GM19452 (cell line): ENCODE measurements around the gene FGD5.

Source experiments
- ATAC-seq: cut with Tn5 transposase; IDR thresholded peaks from one replicate; pipeline ENCODE4 v1.9.1; 2021; ENCODE audit not compliant: unreplicated experiment

FGD5 gene

DNA sequence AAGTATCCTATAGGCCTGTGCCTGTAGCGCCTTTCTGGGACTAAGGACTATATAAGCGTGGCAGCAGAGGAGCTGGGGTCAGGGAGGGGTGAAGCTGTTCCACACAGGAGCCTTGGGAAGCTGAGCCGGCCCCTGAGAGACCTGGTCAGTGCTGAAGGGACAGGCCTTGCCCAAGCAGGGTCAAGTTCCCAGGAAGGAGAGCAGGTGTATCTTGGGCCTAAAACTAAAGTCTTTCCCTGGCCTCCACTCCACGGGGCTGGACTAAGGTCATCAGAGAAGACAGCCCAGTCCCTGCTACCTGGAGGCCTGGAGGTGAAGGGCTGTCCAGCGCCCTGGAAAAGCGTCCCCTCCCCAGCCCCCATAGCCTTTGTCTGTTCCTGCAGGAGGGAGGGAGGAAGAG lies 104.7 kb downstream of the FGD5 start:
- ATAC-seq: no peak

DNA sequence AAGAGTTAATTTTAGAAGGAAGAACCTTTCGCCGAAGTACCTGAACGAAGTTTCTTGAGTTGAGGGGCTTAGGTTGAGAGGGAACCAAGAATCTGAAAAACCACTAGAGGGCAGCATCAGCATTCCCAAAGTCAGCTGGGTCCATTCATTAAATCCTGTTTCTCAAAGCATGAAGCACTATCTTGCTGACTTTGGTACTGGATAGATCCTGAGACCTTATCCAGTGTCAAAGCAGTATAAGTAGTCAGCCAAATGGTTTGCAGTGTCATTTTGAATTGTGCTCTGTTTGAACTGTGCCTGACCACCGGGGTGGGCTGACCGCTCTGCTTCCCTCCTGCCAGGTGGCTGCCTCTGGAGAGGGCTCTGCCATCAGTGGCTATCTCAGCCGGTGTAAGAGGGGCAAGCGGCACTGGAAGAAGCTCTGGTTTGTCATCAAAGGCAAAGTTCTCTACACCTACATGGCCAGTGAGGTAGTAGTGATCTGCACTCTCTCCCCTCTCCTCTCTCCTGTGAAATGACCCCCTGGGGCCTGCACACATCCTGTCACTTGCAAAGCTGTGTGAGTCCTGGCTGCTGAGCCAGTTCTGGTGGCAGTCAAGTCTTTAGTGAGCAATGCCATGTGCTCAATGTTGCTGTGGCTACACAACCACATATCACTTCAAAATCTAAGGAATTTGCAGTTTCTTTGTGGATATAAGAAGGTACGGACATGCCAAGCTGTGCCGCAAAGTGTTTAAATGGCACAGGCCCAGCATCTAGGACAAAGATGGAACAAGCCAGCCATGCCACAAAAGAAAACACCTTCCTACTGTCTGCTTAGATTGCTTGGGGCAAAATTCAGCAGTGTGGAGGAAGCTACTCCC lies 107.2 kb downstream of the FGD5 start:
- no peak for ATAC-seq

DNA sequence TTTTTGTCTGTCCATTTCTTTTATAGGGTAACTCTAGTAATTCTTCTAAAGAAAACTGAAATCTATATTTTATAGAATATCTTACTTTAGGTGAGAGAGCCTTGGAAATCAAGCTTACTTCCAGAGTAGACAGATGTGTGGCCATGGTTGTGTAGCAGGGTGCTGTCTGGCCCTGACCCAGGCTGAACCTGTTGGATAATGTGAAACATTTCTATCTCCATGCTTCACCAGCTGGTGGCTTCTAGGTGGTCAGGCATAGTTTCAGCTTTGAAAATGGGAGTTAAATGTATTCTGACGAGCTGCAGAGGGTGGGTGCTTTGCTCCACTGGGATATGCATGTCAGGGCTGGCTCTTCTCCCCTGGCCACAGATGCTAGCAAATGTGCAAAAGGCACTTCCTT lies 107.8 kb downstream of the FGD5 start:
- ATAC-seq: no peak

DNA sequence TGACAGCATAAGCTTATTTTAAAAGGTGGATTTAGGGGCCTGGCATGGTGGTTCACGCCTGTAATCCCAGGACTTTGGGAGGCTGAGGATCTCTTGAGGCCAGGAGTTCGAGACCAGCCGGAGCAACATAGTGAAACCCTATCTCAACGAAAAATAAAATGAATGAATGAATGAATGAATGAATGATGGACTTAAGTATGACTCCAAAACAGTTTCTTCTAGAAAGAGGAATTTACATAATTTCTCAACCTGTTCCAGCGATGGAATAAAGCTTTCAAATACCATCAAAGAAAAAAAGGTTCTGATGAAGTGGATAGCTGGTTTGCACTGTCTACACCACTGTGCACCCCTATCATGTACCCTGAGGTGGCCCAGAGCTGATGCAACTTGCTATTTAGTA lies 108.5 kb downstream of the FGD5 start:
- ATAC-seq: no peak

DNA sequence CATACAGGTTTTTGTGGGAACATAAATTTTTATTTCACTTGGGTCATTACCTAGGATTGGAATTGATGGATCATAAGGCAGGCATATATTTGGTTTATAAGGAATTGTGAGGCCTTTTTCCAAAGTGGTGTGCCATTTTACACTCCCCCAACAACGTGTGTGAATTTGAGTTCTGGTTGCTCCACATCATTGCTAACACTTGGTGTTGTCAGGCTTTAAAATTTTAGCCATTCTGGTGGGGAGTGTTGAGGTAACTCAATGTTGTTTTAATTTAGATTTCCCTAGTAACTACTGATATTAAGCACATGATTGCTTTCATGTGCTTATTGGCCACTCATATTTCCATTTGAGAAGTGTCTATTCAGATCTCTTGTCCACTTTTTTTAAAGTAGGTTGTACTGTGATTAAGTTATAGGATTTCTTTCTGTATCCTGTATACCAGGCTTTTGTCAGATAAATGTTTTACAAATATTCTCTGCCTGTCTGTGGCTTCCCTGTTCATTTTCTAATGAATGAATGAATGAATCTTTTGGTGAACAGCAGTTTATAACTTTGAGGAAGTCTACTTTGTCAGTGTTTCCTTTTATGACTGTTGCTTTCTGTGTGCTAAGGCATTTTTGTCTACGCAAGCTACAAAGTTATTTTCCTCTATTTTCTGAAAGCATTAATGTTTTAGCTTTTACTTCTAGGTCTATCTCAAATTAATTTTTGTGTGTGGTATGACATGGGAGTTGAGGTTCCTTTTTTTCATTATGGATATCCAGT lies 110.7 kb downstream of the FGD5 start:
- no peak for ATAC-seq

DNA sequence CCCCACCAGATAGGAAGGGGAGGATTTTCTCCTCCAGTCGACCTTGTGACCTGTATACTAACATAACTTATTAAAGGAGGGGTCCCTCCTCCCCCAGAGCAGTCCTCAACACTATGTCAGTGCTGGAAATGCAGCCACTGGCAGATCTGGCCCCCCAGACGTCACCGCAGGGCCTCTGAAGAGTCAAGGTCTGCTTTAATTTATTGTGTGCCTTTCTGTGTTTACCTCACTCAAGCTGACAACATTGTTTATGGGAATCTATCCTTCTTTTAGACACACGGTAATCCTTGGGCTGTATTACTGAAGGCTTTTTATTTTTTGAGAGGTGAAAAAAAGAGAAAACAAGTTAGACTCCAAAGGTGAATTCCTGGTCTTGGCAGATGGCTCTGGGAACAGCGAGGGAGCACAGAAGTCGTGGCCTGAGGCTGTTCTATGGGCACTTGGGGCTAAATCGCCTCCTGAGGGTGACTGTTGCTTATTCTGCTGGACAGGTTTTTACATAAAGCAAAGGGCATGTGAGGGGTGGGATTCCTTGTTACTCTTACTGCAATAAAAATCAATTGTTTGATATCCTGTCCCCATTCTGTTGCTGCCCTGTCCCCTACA lies 115.2 kb downstream of the FGD5 start:
- no peak for ATAC-seq

DNA sequence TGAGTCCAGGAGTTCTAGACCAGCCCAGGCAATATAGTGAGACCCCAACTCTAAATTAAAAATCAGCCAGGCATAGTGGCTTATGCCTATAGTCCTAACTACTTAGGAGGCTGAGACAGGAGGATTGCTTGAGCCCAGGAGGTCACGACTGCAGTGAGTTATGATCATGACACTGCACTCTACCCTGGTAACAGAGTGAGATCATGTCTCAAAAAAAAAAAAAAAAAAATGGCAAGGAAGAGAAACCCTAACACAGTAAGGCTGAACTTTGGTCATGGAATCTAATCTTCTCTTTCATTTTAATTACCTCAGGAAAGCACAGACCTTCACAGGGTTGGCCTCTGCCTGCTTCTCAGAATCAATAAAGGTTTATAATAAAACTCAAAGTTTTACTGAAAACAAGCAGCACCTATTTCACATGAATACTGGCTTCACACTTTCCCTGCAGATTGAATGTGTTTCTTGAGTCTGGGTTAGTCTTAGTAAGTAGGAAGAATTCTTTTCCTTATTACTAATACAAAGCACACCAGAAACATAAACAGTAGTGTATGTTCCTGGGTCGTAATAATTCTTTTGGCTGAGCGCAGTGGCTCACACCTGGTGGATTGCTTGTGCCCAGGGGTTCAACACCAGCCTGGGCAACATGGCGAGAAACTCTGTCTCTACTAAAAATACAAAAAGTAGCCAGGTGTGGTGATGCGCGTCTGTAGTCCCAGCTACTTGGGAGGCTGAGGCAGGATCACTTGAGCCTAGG lies 117.0 kb downstream of the FGD5 start:
- no peak for ATAC-seq

DNA sequence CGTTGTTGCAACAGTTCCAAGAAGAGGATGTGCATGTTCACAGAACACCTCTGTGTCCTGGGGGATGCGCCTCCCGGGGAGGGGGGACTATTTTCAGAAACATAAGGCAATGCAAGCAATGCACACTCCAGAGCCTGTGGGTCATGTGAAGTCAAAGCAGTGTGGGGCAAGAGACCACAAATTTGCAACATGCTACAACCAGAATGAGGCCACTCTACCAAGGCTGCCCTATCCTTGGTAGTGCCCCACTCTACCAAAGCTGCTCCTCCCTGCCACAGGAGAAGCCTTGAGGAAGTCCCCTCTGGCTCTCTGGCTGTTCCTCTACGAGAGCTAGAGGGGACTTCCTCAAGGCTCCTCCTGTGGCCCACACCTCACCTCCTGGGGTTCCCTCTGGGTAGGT lies 120.2 kb downstream of the FGD5 start:
- no peak for ATAC-seq

DNA sequence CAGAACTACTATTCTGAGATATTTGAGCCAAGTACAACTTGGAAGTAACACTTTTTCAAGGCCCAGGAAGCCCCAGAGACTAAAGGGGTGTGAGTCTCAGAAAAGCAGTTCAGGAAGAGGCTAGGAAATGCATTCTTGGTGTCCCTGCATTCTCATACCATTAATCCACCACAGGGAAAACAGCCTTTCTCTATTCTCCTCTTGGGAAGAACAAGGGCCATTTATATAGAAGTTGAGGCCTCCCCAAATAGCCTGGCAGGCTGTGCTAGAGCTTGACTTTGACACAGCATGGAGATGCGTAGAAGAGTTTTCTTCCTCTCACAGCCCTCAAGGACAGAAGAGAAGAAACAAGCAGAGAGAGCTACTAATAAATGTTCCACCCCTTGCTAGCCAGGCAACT lies 123.1 kb downstream of the FGD5 start:
- ATAC-seq: no peak

DNA sequence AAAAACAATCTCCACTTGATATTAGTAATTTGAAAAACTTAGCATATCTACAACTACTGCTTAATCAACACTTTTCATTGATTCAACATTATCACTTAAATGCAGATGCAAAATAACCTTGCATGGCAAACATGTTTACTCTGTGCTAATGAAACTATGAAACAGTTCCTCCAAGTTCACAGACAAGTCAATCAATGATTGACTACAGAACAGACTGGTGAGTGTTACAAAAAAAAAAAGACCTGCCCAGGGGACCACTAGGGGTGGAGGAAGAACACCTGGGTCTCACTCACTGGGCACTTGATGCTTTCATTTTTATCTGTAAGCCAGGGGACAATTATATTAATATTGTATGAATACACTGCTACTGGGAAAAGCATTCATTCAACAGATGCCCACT lies 124.3 kb downstream of the FGD5 start:
- ATAC-seq: peak; percentile 21

DNA sequence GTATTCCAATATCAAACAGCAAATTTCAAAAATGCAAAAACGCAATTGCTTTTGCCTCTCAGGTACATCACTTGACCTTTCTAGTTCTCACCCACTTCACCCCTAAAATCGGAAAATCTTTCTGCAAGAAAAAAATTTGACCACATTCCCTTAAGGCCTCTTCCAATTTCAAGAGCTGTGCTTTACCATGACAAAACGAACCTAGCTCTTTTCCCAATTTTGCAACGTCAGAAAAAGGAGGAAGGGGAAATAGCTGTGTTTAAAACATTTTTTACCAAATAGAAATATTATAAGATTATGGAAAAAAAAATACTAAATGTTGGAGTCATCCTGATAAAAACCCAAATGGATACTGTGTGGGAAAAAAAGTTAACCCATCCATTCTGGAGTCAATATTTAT lies 127.5 kb downstream of the FGD5 start:
- no peak for ATAC-seq

DNA sequence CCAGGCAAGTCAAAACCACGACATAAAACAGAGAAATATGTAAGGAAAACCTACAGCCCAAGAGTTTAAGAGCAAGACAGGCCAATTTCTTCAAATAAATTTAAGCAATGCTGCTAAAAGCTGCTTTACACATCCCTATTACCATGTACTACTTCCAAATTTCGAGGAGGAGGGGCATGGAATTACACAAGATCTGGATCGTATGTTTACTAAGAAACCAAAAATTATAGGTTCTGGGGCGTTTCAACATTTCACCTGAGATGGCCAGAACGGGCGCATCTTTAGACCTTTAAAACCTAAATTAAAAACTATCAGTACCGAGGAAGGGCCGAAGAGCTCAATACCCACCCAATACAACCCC lies 128.0 kb downstream of the FGD5 start:
- no peak for ATAC-seq

DNA sequence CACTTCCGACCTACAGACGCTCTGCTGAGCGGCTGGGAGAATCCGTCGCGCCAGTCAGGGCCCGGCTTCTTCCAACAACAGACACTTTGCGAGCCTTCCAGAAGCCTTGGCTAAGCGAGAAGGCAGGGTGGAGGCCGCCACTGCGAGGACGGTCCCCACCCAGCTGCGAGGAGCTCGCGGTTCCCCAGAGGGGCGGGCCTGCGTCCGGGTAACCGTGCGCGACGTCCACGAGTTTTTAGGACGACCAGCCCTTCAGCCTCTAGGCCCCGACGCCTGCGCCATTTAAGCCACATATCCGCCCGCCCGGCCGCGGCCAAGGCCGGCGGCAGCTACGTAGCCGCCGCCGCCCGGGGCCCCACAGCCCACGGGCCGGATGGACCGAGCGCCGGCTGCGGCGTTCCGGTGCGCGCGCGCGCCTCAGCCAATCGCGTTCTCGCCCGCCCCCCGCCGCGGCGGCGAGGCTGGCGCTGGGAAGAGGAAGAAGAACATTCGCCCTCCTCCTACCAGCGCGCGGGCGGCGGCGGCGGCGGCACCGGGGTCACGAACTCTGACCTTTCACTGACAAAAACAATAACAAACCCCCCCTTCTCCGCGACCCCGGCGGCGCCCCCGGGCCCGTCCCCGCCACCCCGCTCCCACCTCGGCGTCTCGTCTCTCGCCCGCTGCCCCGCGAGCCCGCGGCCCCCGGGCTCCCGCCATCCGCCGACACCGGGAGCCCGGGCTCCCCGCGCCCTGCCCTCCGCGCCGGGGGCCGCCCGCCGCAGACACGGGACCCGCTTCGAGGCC lies 128.5 kb downstream of the FGD5 start, which contains the start of gene NR2C2:
Gene NR2C2, plus strand, starts transcription at position 484 of the 786 bp plus-strand sequence. CDS start 56,332 bp downstream, outside the sequence.
- ATAC-seq: peak; percentile 56

DNA sequence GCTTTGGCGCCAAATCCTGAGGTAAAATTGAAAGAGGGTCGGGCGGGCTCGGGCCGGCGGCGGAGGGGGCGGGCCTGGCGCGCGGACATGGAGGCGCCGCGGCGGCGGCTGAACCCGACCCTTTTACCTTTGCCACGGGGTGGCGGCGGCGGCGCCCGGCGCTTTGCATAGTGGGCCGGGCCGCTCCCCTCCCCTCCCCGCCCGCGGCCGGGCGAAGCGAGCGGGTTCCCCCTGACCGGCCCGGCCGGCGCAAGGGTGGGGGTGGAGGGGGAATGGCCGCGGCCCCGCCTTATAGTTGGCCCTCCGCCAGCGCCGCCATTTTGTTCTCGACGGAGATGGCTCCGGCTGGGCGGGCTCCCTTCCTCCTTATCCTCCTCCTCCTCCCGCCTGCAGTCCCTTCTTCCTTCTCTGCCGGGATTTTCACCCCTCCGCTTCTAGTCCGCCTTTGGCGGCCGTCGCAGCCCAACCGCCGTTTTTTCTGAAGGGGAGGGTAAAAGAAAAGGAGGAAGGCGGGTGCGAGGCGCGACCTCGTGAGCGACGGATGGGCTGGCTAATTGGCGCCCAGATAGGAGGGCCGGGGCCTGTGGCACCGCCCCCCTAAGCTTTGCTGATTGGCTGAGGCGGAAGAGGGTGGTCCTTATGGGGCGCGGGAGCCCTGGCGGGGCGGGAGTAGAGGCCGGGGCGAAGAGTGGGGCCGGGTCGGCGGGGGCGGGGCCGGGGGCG lies 129.3 kb downstream of the FGD5 start:
- ATAC-seq: peak; percentile 80

DNA sequence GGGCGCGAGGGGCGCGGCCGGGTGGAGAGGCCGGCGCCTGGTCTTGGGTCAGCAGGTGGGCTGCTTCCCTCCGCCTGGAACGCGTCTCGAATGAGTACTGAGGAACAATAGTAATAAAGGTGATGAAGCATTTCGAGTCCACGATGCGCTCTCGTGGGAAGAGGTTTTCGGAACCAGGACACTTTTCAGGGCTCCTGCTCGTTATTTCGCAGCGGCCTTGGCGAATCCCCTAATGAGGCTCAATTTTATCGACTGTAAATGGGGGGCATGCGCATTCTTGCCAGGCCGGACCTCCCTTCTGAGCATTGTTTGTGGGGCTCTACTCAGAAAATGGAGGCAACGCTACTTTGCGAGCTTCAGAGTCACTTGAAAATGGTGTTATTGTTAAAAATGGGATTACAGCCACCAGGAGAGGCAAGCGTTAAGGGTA lies 129.9 kb downstream of the FGD5 start:
- no peak for ATAC-seq

DNA sequence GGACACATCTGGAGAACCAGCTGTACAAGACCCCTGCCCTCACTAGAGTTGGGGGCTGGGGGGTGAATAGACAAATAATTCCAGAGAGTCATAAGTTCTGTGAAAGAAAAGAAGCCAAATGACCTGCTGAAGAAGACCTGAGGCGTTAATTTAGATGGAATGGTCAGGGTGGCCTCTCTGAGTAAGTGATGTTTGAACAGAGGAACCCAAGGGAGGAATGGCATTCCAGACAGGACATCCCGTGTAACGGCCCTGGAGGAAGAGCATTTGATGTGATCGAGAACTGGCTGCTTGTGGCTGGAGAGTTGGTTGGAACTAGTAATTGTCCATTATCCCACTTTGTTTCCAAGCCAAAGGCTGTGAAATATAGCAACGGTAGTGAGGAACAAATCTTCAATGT lies 130.4 kb downstream of the FGD5 start:
- ATAC-seq: no peak

DNA sequence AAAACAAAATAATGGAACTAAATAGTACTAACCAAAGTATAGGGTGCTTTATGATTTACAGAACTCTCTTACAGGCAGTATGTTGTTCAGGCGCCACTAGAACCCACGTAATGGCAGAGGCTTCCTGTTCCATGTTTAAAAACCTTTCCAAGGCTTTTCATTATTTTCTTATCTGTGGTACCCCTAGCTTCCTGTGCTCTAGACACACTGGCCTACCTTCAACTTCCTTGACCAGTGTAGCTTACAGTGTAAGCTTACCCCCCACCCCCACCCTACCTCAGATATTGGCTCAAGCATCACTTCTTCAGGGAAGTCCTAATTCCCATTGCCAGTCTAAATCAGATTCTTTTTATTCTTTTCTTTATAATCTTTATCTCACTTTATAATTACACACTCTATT lies 131.5 kb downstream of the FGD5 start:
- ATAC-seq: no peak

DNA sequence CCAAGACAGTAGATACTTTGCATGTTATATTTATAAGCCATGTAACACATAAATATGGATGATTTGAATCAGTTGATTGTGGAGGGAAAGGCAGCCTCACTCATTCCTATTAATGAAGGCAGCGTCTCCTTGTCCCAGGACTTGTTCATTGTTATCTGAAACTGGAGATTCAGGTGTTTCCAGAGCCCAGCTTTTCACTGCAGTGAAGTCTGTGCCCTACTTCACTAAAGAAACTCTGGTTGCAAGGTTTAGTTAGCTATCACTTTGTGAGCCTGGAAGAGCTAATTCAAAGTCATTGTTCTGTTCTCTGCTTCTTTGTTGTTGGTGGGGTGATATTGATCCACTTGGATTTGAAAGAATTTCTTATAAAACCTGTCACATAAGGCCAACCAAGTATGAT lies 138.4 kb downstream of the FGD5 start:
- ATAC-seq: no peak

DNA sequence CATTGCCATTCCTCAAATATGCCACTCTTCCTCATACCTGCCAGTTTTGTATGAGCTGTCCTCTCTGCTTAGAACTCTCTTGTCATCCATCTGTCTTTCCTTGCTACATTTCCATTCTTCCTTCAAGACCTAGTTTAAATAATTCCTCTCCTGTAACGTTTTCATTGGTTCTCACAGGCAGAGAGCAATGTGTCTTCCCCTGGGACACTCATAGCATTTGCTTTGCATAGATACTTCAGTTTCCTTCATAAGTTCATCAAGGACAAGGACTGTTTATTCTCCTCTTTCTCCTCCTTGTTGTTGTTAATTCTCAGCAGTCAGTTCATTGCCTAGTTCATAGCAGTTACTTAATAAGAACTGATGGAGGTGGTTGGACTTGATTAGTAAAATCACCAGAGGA lies 139.2 kb downstream of the FGD5 start:
- no peak for ATAC-seq
